NCI-H446 treated with DMSO at 0.1 percent for 48 hours (cell line): ENCODE results near the gene GNAQ.

Experiments
- DNase-seq: peaks from one replicate; lab custom pipeline; 2025; lab: John Stamatoyannopoulos, UW

GNAQ gene

DNA sequence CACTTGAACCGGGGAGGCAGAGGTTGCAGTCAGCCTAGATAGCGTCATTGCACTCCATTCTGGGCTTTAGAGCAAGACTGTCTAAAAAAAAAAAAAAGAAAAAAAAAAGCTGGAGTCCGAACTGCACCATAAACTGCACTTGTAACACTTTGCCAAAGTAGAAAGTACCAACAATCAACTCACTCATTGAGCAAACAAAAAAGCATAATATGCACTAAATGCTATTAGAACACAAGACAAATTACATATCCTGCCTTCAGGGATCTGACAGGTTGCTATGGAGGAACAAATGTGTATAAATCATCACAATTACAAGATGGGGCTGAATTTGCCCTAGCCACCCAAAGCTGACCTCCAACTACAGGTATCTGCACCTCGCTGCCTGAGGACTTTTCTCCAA lies 27.9 kb downstream of the GNAQ start:
- no peak for DNase-seq

DNA sequence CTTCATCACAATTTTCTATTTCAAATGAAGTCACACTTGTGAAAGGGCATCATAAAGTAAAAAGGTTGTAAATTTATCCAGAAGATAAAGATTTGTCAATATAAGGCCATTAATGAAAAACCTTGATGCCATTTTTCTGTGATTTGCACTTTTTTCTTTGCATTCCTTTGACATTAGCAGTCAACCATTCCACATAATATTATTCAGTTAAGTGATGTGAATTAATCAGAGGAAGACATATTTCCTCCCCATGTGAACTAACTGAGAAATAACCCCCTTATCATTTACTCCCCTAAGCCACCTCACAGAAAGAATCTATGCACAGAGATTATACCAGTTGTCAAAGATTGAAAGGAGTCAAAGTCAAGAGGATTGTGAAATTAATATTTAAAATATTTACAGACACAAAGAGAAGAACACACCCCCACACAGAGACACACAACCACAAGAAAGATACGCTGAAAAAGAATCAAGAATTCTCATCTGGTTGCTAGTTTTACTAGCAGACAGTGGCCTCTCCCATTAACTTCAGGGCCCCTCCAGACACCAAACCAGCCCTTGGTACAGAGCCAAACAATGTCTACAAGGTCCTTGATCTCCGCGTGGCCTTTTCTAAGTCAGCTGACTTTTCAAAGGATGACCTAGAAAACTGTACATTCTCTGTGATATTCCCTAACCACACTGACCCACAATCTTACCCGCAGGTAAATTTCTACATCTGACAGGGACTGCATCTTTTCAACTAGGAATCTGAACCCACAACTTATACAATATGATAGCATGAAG lies 29.5 kb downstream of the GNAQ start:
- no peak for DNase-seq

DNA sequence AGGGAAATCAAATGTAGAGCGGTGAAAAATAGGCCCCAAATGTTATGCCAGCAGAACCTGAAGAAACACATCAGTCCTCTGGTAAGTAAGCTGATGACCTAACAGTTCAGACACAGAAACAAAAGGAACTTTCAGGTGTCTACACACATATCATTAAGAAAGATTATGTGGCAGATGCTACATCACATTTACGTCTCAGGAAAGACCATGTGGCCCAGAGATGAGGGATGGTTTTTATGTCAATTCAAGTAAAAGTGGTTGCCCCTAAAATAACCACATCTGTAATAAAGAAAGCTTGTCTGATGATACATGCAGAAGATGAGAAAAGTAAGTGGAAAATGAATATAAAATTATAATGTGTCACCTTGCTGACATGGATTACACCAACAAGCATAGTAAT lies 31.4 kb downstream of the GNAQ start:
- no peak for DNase-seq

DNA sequence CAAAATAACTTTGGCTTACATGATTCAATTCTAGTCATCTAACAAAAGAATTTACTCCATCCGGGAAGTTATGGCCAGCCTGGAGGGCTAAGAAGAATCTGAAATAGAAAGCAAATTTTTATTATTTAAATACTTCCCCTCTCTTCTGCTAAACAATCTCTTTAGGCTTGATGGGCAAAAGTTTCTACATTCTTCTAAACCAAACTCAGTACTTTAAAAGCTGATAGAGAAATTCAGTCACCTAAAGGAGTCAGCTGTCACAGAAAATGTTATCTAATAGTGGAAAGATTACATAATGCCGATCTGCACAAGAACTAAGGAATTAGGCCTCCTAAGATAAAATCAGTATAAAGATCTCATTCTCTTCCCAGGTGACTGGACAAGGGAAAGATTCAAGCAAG lies 32.4 kb downstream of the GNAQ start:
- DNase-seq, result no peak

DNA sequence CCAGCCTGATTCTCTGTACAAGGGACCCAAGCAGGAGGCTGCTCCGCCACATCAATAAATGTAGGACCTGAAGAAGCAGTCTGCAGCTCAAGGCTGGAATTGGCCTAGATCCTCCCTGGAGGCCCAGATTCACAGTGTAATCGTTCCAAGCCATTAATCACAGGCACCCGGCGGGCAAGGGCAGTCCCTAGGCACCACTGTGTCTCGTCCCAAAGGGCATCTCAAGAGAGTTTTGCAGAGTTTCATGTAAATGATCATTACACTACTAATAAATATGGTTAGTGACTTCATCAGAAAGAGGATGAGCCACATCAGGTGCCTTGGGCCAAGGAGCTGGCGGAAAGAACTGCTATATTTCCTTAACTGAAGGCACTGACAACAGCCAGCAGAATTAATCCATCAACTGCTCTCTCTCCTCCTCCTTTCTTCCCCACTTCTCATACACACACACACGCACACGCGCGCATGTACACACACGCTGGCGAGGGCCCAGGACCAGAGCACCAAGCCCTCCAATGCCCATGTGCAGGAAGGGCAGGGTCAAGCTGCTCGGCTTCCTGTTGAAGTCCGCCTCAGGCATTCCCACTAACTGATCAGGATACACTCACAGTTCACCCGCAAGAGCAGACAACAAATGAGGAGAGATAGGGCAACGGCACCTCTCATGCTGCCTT lies 33.9 kb downstream of the GNAQ start:
- DNase-seq, result no peak

DNA sequence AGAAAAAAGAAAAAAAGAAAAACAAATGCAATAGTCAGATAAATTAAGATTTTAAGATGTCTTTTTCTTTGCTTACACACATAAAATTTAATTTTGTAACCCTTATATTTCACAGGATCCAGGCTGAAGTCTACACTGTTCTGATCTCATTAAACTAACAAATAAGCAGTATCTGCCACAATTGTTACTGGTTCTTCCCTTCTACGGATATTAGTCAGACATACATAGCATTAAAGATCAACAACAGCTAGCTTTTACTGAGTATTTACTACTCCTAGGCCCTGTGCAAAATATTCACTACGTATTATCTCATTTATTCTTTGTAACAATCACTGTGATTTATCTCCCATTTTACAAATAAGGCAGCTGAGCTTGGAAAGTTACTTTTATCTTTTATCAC lies 34.9 kb downstream of the GNAQ start:
- no peak for DNase-seq

DNA sequence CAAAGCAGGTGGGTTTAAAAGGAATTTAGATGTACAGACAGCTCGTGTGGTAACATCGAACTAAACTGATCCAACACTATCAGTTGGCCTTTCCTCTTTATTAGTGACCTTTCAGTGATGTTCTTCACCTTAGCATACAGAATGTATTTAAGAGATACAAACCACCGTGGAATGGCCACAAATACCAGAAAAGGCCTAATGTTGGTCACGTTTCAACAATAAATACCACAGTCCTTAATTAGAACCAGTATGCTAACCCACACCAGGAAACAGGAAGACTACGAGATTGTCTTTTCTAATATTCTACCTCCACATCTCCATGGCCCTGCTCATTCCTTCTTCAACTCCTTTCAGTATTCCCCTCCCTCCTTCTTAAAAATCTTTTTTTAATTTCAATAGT lies 40.4 kb downstream of the GNAQ start:
- no peak for DNase-seq

DNA sequence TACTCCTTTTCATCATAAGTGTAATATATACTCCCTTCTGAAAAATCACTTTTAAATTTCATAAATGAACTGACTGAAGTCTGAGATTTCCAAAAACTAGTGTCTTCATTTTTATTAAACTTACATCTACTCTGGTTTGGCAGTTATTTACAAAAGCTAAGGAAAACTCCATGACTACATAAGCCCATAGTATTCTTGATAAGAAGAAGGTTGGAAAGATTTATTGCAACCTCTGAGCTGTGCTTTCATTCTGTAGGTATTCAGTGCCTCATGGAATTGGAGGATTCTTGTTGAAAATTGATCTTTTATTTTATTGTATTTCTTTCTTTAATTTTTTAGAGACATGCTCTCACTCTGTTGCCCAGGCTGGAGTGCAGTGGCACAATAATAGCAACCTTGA lies 41.7 kb downstream of the GNAQ start:
- no peak for DNase-seq

DNA sequence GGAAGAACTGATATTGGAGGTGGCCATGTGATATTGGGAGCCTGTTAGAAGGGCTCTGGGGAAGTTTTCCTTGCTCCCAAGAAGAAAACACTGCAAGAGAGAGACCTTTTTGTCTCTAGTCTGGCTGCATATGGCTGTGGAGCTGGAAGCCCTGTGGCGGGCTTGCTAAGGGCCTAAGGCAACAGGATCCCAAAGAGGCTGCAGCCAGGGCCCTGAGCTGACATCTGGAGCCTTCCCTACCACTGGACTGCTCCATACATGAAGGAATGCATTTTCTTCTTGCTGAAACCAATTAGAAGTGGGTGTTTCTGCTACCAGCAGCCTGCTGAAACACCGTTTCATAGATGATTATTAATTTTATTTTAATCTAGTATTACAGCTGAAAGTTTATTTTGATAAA lies 42.2 kb downstream of the GNAQ start:
- no peak for DNase-seq

DNA sequence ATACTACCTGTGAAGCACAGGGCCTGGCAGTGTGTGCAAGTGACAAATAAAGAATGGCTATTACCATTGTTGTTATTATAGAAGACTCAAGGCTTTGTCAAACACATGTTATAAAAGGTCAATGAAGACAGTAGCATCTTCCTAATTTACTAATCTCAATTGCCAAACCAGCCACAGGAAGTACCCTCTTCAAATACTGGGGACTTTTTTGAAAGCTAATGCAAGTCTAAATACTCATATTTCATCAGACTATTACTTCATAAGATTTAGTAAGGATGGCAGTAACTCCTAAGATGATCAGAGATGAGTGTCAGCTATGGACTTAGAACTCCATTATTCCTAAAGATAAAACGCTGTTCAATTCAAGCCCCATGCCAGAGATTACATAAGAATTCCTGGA lies 43.0 kb downstream of the GNAQ start:
- DNase-seq, result no peak

DNA sequence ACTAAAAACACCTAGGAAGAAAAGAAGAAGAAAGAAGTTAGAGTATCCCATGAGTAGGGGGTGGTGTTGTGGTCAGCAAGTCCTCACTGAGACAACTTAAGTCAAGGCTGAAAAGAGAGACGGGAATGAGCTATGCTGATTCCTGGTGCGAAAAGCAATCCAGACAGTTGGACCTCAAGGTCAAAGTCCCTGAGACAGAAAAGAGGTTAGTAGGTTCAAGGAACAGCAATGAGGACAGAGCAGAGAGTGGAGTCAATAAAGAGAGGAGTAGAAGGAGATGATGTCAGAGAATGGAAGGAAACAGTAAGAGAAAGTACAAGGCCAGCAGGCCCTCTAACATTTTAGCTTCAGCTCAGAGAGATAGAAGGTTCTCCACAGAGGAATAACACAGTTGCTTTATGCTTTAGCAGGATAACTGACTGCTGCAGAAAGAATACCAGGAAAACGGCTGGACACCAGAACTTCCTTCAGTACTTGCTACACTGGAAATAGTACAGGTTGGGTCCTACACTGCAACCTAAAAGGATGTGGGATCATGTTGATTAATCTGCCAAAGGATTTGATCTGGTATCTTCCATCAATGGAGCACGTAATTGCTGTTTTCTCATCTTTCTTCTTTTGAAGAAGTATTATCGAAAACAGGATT lies 43.6 kb downstream of the GNAQ start:
- no peak for DNase-seq

DNA sequence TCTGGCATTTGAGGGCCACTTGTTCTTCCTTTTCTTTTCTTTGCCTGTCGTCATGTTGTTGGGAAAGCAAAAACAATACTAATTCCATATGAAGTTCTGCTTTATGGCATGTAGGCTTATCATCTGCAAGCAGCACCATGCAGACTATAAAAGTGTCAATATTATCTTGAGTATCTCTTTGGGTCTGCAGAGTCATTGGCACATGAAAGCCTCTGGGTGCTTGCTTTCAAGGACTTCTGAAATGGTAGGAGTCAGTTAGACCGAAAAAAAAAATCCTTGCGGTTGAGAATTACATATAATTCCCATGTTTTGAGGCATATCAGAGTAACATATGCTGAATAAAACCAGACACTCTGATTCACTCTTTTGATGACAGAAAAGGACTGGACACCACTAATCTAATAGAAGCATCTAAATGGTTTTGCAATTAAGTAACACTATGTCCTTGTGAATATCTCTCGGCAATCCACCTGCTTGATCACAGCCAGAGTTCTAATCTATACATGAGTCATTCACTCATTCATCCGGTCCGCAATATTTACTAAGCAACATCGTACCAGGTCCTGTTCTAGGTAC lies 44.4 kb downstream of the GNAQ start:
- no peak for DNase-seq

DNA sequence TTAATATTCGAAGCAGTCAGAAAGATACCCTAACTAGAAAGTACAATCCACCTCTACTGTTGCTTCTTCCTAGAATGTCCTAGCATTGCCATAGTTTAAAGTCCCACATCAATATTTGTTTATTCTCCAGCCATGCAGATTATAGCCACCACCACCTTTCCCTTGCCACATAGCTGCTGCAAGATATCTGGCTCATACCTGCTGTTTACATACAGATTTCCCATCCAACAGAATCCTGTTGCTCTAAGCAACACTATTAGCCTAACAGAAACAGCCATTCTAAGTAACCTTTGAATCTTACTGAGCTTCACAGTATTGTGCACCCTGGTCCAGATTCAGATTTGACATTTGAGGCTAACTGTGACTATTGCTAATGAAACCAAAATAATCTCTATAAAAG lies 45.6 kb downstream of the GNAQ start:
- DNase-seq, result no peak

DNA sequence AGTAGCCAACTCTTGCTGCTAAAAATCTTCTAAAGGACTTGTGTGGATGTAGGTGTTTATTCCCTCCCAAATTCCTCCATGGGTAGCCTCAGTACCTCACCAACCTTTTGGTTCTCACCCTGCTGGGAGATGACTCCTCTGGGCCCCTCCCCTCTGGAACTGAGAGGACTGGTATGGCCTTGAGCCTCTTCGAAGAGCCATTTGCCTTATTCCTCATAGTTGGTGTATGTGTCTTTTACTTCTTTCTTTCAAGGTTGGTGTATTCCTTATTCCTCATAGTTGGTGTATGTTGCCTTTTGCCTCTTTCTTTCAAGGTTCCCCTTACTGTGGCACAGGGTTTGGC lies 48.3 kb downstream of the GNAQ start:
- DNase-seq, result no peak

DNA sequence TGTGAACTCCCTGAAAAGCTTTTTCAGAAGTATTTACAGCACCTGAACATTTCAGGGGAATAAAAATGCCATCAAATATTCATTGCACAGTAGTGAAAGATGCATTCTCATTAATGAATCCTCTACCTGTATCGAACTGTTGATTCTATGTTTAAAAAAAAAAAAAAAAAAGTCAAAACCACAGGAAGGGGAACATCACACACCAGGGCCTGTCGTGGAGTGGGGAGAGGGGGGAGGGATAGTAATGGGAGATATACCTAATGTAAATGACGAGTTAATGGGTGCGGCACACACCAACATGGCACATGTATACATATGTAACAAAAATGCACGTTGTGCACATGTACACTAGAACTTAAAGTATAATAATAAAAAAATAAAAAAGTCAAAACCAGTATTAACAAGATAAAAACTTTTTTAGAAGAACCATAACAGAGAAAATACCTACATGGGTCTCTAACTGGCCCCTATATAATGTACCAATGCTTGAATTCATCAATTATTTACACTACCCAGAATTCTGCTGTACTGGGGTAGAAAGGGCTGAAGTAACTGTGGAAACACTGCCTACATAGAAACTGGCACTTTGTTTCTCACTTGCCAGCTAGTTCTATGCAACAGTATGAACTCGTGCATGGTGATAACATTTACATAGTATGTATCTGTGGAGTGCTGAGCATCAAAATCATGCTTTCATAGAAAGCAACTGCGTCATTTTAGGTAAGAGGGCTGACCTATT lies 48.9 kb downstream of the GNAQ start:
- no peak for DNase-seq

DNA sequence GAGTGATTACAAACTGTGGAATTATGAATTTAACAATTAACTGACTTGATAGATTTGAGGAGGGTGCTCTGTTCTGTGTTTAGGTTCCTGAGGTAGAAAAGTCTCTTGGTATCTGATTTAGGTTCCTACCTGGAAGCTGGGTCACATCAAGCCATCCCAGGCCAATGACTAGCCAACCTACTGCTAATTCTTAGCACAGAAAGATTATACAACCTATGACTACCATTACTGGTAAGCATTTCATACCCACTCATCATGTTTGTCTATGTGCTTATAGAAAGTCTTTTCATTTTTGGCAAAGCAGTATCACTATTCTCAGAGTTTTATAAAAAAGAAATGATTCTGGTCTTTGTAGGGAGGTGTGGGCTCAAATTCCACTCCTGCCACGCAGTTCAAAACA lies 49.7 kb downstream of the GNAQ start:
- no peak for DNase-seq

DNA sequence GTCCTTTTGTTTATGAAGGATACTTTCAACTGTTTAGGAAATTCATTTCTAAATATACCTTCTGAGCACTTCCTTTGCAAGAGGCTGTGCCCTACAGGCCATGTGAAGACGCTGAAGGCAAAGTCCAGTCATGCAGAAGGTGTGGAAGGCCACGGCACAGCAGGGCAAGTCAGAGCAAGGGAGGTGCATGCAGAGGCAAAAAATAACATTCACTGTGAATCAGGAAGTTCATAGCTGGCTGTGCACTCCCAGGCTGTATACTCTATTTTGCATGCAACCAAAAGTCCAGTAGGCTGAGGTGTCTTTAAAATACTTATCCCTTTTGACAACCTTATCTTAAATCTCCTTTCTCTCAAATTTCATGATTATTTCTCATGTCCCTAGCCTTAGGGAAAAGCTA lies 50.3 kb downstream of the GNAQ start:
- no peak for DNase-seq

DNA sequence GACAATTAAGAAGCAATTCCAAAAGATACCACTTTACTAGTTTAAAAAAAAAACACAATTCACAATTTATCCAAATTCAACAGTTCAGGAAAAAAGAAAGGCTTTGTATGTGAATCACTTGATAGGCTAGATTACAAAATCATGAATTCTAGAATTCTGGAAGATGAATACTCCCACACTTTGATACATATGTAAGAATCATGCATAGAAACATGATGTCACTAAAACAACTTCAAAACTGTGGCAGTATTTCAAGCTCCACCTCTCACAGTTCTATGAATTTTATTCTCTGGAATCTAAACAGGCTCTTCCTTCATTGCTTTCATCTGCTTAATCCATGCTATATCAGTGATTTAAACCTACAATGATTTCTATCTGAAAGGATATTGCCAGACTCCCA lies 51.0 kb downstream of the GNAQ start:
- DNase-seq, result no peak

DNA sequence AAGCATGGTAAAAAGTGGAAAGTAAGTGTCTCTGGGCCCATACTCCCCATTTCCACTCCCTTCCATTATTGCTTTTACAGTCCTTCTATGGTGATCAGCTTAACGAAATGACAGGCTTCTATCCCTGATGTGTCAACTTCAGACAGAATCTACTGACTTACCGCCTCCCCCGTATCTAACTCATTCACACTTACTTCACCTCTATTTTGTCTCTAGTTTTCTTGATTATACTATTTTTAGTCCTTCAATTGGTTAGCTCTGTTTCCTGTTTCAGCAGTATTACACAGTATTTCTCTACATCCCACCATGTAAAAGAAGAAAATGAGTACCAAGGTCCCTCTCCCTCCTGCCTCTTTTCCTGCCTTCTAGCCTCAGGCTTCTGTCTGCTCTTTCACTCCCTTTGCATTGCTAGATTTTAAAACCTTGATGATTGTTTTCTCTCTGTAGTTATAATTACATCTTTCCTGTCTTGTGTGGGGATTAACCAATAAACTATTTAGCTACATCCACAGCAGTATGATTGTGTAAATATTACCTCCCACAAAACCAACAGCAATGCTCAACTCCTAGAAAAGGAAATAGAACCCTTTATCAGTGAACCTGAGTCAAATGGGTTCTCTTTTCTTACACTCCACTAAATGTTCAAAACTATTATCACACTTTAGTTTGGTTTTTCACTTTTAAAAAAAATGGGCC lies 53.4 kb downstream of the GNAQ start:
- no peak for DNase-seq

DNA sequence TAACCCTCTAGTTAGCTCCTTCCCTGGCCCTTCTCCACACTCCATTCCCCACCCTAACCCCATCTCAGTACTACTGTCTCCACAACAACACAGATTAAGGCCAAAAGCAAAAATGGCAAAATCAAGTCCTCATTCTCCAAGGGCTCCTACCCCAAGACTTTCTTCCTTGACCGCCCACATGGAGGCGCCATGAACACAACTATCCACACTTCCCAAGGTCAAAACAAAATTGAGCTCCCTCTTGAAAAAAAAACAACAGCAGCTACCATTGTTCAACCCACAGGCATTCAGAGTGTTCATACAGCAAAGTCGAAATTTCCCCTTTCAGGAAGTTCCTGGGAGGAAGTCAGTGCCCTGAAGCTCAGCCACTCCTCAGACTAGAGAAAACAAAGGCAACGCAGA lies 54.4 kb downstream of the GNAQ start:
- DNase-seq, result no peak

DNA sequence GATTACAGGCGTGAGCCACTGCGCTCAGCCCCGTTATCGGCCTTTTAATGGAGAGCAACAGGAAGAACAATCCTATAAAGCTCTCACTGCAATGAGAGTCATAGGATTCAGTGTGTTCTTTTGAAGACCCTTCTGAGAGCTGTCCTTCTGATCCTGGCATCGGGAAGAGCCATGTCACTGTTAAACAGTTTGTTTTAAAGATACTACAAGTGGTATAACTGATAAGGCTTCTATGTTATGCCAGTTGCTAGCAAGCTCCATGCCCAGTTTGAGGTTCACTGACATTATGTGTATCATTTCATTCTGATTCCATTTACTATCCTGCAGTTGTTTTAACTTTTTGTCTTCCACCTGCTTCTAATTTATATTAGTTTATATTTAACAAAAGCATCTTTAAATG lies 55.8 kb downstream of the GNAQ start:
- no peak for DNase-seq

DNA sequence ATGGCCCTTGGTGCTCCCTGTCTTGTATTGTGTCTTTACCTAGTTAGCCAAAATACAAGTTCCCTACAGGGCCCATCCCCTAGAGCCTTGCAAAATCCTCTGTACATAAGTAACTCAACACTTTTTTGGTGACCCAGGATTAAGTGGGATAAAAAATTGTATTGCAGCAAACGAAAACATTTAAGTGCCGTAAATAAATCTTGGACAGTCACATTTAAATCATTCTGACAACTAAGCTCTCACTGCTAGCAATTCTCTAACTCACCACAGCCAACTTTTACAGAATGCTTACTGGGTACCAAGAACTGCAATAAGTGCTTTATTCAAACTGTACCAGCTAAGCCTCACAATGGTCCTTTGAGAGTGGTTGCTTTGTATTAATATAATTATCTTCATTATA lies 56.6 kb downstream of the GNAQ start:
- DNase-seq, result no peak
